Adipocyte (in vitro differentiated cells): ENCODE measurements around the gene NPM3.
A peak's percentile ranks its signal among the peaks of the same experiment; 100 is the strongest.

ENCODE experiments used
- DNase-seq: peaks from one replicate; pipeline ENCODE4 v3.0.0-alpha.2; 2015; ENCODE audit warnings: low read depth
- H3K27me3 ChIP-seq: replicated peaks from 2 replicates; pipeline ENCODE4 v1.7.0; 2013; ENCODE audit warnings: mild to moderate bottlenecking, low read length, moderate library complexity; ENCODE audit not compliant: control insufficient read depth, insufficient read depth
- H3K36me3 ChIP-seq: 2 replicates; pipeline ENCODE4 v1.7.0; 2013; ENCODE audit warnings: low read length, mild to moderate bottlenecking, moderate library complexity; ENCODE audit not compliant: control insufficient read depth, insufficient read depth, severe bottlenecking
- H3K4me1 ChIP-seq: 2 replicates; pipeline ENCODE4 v1.7.0; 2013; ENCODE audit warnings: mild to moderate bottlenecking, low read length, moderate library complexity; ENCODE audit not compliant: control insufficient read depth, insufficient read depth
- H3K4me3 ChIP-seq: 2 replicates; pipeline ENCODE4 v1.7.0; 2013; ENCODE audit warnings: mild to moderate bottlenecking, low read length, moderate library complexity
- H3K9ac ChIP-seq: 2 replicates; pipeline ENCODE4 v1.7.0; 2013; ENCODE audit warnings: mild to moderate bottlenecking, low read length, moderate library complexity
- H3K9me3 ChIP-seq: 2 replicates; pipeline ENCODE4 v1.7.0; 2013; ENCODE audit warnings: mild to moderate bottlenecking, low read length, moderate library complexity; ENCODE audit not compliant: control insufficient read depth

The NPM3 gene

DNA sequence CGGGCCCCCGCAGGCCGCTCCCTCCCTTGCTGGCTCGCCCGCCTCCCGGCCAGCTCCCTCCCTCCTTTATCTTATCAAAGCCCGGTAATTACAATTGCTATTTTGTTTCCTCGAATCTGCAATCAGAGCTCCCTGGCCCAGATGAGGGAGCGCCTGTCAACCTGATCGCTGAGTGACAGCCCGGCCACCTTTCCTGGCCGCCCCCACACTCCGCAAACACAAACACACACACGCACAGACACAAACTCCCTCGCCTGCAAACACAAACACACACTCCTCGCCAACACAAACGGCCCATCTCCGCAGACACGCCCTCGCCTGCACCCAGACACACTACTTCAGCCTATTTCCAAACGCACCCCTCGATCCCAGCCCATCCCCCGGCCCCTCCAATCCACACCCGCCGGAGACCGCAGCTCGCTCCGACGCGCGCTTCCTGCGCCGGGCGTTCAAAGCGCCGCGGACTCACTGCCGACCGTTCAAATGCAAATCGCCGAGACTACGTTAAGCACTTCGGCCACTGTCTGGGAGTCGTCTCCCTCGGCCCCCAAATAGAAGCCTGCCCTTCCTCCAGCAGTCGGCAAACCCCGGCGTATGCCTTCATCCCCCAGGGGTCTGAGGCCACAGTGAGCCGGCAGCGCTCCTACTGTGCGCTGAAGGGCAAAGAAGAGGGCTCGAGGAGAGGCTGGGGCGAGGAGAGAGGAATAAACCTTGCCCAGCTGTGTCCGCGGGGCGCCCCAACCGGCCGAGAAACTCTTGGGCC is 4.3 kb downstream of the NPM3 start:
- H3K4me1 ChIP-seq, result peaks cover 32% of the 10 kb centered on the region
- H3K4me3 ChIP-seq, result peak overlapping the region; percentile 74
- no peaks in the 10 kb centered on the region for H3K9me3 ChIP-seq
- H3K9ac ChIP-seq, result peak overlapping the region; percentile 33
- peaks cover 2% of the 10 kb centered on the region for H3K36me3 ChIP-seq
- H3K27me3 ChIP-seq, result peaks cover 24% of the 10 kb centered on the region
- no peak for DNase-seq

DNA sequence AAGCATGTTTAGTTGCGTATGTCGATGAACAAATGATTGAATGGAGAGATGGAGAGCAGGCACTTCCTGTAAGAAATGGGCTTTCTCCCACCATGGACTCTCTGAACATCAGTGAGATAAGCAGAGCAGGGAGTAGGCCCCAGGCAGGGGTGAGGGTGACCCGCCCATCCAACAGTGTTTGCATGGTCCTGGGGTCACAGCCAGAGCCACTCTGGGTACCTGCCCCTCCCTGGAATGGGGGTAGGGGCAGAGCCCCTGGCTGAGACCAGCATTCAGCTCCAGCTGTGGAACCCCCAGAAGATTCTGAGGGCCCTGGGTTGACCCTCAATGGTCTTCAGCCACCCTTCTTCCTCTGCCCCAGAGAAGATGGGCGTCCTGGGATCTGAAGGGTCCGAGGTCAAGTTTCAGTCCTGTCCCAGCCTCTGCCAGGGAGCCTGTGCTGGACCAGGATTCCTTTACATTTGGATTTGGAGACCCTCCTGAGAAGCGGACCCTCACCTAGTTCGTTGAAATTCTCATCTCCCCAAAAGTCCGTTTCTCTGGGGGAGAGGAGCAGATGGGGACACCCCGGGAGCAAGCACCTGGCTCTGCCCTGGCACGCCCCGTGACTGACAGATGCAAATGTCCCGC is 5.0 kb downstream of the NPM3 start:
- DNase-seq, result no peak
- Histone ChIP-seq H3K27me3 (peaks cover 31% of the 10 kb centered on the region), H3K36me3 (no peaks in the 10 kb centered on the region), H3K9ac (no peak overlapping the region), H3K4me1 (peaks cover 26% of the 10 kb centered on the region), H3K4me3 (no peak overlapping the region), H3K9me3 (no peaks in the 10 kb centered on the region)

DNA sequence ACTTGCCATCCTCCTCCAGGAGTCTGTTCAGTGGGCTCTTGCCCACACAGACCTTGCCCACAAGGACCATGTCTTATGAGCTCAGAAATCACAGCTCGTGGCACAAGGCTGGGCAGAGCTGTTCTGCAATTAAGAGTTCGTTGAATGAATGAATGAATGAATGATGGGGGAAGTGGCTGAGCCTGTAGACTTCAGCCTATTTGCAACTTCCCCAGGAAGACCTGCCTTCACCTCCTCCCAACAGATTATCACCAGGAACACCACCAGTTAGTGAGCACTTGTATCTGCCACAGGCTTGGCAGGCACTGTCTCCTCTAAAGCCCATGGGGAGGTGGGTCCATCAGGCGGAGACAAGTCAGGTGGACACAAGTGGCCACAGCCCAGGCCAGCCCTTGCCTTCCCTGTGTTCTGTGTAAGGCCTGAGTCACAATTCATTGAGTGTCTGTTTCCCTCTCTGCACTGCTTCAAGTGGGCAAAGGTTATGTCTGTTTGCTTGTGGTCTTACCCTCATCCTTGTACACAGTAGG is 5.6 kb downstream of the NPM3 start:
- H3K9me3 ChIP-seq, result no peaks in the 10 kb centered on the region
- no peak overlapping the region for H3K9ac ChIP-seq
- DNase-seq, result no peak
- H3K4me3 ChIP-seq, result no peak overlapping the region
- H3K4me1 ChIP-seq, result peaks cover 24% of the 10 kb centered on the region
- peaks cover 36% of the 10 kb centered on the region for H3K27me3 ChIP-seq
- no peaks in the 10 kb centered on the region for H3K36me3 ChIP-seq

DNA sequence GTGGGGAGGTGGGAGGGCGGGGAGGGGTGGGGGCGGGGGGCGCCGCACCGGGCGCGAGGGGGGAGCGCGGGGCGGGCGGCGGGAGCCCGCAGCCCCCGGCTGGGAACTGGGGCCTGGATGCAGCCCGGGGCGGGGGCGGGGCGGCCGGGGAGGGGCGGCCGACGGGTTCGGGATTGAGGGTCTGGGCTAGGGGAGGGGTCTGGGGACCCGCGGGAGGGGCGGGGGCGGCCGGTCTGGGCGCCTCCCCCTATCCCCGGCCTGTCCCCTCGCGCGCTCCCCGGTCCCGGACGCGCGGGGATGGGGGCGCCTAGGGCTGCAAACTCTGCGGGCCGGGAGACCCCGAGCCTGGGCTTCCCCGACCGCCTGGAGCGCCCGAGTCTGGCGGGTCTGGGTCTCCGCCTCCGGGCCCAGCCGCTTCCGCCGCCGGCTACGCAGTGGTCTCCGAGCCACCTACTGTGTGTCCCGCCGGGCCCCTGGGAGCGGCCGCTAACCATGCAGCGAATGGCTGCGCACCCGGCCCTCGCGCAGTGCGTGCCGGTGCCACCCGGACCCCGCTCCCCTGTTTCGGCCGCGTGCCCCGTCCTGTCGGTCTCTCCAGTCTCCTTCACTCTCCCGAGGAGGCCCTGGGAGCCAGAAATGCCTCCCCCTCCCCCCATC is 7.0 kb downstream of the NPM3 start:
- no peak overlapping the region for H3K4me3 ChIP-seq
- H3K4me1 ChIP-seq, result peaks cover 15% of the 10 kb centered on the region
- H3K36me3 ChIP-seq, result no peaks in the 10 kb centered on the region
- no peaks in the 10 kb centered on the region for H3K9me3 ChIP-seq
- peaks cover 48% of the 10 kb centered on the region for H3K27me3 ChIP-seq
- DNase-seq, result no peak
- no peak overlapping the region for H3K9ac ChIP-seq

DNA sequence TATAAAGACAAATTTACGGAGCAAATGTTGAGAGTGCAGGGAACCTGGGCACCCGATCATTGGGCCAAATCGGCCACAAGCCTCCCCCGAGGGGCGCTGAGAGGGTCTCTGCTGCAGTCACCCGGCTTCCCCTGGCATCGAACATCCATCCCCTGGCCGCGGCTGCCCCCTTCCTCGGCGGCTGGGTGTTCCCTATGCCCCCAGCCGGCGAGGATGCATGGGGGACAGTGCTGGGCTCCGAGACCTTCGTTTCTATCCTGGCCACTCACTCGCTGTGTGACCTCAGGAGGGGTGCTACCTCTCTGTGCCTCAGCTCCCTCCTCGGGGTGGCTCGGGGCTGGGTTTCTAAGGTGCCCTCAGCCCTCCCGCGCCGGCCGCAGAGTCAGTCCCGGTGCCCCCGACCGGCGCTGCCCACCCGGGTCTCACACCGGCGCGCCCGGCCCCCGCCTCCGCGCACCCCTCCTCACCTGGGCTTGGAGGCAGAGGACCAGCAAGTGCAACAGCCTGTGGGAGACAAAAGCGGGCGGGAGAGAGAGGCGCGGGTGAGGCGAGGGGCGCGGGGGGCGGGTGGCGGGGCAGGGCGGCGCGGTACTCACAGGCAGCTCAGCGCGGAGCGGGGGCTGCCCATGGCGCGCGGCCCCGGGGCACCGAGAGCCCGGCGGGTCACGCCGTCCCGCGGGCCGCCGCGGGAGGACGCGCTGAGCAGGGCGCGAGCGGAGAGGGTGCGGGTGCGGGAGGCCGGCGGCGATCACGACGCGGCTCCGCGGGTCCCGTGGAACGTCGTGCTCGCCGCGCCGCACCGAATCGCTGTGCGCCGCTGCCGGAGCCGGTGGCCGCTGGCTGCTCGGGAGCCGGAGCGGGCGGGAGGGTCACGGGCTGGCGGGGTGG is 7.7 kb downstream of the NPM3 start, which contains the start of gene FGF8:
TSS of gene FGF8 (minus strand) at position 842 of the 888 bp plus-strand sequence. CDS start at position 628, 214 bp downstream.
- Histone ChIP-seq H3K4me1 (peaks cover 14% of the 10 kb centered on the region), H3K4me3 (no peak within 1 kb of the TSS), H3K27me3 (peaks cover 53% of the 10 kb centered on the region), H3K36me3 (no peaks in the 10 kb centered on the region), H3K9me3 (no peaks in the 10 kb centered on the region), H3K9ac (no peak within 1 kb of the TSS)
- peak; percentile 50 for DNase-seq

DNA sequence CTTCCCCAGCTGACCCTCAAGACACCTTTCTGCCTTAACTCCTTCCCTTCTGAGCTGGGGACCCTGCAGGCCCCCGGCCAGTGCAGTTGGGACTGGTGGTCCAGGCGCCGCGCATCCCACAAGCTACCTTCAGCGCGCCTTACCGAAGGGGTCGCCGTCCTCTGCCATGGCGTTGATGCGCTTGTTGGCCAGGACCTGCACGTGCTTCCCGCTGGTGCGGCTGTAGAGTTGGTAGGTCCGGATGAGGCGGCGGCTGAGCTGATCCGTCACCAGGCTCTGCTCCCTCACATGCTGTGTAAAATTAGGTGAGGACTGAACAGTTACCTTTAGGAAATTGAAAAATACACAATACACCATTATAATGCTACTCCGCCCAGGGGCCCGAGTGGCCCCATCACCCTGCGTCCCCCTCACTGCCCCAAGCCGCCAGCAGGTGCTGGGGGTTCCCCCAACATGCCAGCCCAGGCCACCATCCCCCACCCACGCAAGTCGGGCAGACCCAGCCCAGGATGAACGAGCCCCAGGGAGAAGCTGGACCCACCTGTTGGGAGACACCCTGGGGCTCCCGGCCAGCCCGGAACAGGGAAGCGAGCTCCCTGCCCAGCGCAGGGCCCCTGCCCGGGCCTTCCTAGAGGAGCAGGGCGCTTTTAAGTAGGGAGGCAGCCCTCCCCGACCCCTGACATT is 8.5 kb downstream of the NPM3 start:
- H3K4me1 ChIP-seq, result peaks cover 7% of the 10 kb centered on the region
- H3K27me3 ChIP-seq, result peaks cover 53% of the 10 kb centered on the region
- H3K36me3 ChIP-seq, result no peaks in the 10 kb centered on the region
- no peaks in the 10 kb centered on the region for H3K9me3 ChIP-seq
- no peak overlapping the region for H3K4me3 ChIP-seq
- H3K9ac ChIP-seq, result no peak overlapping the region
- DNase-seq, result no peak

DNA sequence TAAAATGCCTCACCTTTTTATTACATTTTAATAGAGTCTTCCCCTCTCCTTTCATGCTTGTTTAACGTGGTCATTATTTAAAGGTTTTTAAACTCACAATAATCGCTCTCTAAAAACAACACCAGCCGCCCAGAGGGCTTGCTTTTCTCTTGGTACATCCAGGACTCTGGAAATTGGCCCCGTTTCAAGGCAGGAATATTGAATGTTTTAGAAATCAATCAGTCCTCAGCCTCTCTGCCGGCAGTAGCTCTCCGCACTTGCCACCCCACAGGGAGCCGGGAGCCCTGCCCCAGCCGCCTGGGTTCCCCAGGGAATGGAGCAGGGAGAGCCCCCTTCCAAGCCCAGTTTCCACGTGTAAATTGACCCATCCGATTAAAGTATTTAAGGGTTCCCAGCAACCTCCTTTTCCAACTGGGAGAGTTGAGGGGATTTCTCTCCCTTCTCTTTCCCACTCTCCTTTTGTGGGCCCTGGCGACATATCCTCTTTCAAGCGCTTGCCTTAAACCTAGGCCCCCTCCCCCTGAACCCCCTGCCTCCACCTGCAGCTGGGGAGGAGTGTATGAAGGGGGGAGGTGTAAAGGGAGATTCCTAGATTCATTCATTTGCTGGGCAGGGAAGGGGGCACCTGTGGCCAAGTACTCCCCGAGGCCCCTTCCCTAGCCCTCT is 9.2 kb downstream of the NPM3 start:
- H3K4me1 ChIP-seq, result peaks cover under 1% of the 10 kb centered on the region
- H3K9ac ChIP-seq, result no peak overlapping the region
- peaks cover 60% of the 10 kb centered on the region for H3K27me3 ChIP-seq
- H3K4me3 ChIP-seq, result no peak overlapping the region
- H3K36me3 ChIP-seq, result no peaks in the 10 kb centered on the region
- H3K9me3 ChIP-seq, result no peaks in the 10 kb centered on the region
- no peak for DNase-seq

DNA sequence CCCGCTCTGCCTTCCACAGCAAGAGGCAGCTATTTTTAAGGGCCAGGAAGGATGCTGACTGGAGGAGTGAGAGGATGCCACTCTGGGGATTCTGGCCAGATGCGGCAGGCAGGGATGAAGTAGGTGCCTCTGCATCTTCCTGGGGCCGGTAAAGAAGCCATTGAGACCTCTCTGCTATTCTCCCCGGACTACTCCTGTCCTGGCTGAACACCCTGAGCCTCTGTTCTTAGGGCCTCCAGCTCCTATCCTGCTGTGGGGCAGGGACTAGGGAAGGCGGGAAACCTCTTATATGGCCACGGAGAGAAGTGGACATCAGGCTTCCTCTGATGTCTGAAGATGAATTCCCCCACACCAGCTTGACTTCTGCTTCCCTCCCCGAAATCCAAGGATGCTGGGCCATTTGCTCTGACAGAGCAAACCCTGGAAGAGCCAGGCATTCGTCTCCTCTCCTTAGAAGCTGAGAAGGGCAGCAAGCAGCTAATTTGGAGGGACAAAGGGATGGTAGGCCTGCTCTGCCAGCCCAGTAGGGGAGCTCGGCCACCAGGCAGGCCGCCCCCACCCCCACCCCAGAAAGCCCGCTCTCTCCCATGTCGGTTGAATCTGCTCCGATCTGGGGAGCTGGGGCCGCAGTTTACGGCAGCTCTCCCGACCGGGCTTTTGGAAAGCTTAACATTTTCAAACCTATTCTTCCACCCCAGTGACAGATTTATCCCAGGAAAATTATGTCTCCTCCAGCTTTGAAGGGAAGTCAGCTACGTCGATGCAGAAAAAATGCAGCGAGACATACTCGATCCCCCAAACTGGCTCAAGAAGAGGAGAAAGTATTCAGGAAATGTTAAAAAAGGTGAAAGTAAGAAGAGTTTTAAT is 10.1 kb downstream of the NPM3 start:
- H3K9me3 ChIP-seq, result no peaks in the 10 kb centered on the region
- H3K27me3 ChIP-seq, result peaks cover 65% of the 10 kb centered on the region
- DNase-seq, result no peak
- H3K4me3 ChIP-seq, result no peak overlapping the region
- H3K4me1 ChIP-seq, result no peaks in the 10 kb centered on the region
- no peak overlapping the region for H3K9ac ChIP-seq
- H3K36me3 ChIP-seq, result no peaks in the 10 kb centered on the region

DNA sequence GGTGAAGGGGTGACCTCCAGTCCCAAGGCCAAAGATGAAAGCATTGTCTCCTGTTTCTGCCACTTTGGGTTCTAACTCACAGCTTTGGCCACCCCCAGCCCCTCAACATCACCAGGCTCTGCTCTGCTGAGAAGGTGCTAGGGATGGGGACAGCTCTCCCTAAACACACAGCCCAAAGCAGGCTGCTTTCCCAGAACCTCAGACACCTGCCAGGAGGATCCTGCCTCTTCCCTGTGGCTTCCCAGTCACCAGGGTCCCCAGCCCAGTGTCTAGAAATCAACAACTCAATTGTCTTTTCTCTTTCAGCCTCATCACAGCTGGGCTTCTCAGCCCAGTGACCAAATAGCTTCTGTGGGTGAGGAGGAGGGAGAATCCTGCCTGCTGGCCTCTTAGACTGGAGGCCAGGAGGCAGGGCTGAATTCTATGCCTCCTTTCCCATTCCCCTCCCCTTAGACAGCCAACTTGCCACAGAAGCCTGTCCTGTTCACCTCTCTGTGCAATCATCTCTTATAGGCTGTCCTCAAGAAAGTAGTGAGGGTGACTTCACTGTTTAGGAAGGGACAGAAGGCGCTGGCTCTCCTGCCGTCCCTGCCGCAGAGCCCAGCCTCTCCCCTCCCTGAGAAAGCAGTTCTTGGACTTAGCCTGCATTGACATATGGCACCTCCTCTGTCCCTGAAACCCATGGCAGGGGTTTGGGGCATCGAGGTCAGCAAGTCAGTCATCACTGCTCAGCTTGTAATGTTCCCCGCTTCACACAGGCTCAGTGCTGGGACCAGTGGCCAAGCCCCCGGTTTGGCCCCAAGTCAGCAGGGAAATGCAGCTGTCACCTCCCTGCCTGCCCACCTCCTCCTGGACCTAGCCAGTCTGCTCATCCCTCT is 11.0 kb downstream of the NPM3 start:
- Histone ChIP-seq H3K27me3 (peaks cover 67% of the 10 kb centered on the region), H3K9me3 (no peaks in the 10 kb centered on the region), H3K36me3 (no peaks in the 10 kb centered on the region), H3K9ac (no peak overlapping the region), H3K4me3 (no peak overlapping the region), H3K4me1 (no peaks in the 10 kb centered on the region)
- DNase-seq, result no peak
